PC-9 (cell line): ENCODE data around the gene BRSK1. TPM values are rescaled to one million over a fixed set of nuclear protein-coding genes. Genes with fewer than 3 reads are reported as not detected.

Experiments
- BruUV-seq: library from RNA; stranded (reverse); fragments of 400-500 nt; replicated peaks from 2 replicates; lab custom pipeline; 2021; lab: Mats Ljungman, UMichigan
- CTCF ChIA-PET: fragments of 300-600 bp; sonication (Branson Sonifier 250); formaldehyde crosslinking; loops from one replicate; lab custom pipeline; 2022; ENCODE audit warnings: antibody characterized with exemption; lab: Charles Lee
- POLR2A ChIA-PET: fragments of 300-600 bp; sonication (Branson Sonifier 250); formaldehyde crosslinking; loops from one replicate; lab custom pipeline; 2022; ENCODE audit warnings: antibody characterized with exemption; ENCODE audit not compliant: unreplicated experiment; lab: Charles Lee
- DNase-seq, 2 experiments: peaks; one replicate each; pipeline versions ENCODE4 v3.0.0 to v3.0.0-alpha.2; 2015 to 2022; ENCODE audit warnings: mixed read lengths in 1 of 2
- H2AFZ ChIP-seq: fragments of 200-600 bp; sonication (generic); 2 replicates; pipeline ENCODE4 v1.8.1; 2017; ENCODE audit warnings: antibody characterized with exemption
- H3F3A ChIP-seq: fragments of 200-600 bp; sonication (generic); 2 replicates; pipeline ENCODE4 v1.8.1; 2017; ENCODE audit warnings: antibody characterized with exemption, mild to moderate bottlenecking, low read depth; ENCODE audit not compliant: insufficient read depth
- H3K27ac ChIP-seq: fragments of 200-600 bp; sonication (generic); 2 replicates; pipeline ENCODE4 v1.6.1; 2016; ENCODE audit warnings: mixed run types
- H3K27me3 ChIP-seq: fragments of 200-600 bp; sonication (generic); 2 replicates; pipeline ENCODE4 v1.6.1; 2016; ENCODE audit warnings: low read depth, mixed run types; ENCODE audit not compliant: insufficient read depth
- H3K36me3 ChIP-seq: fragments of 200-600 bp; sonication (generic); 2 replicates; pipeline ENCODE4 v1.6.1; 2016; ENCODE audit warnings: low read depth, mixed run types
- H3K4me1 ChIP-seq: fragments of 200-600 bp; sonication (generic); replicated peaks from 2 replicates; pipeline ENCODE4 v1.6.1; 2016; ENCODE audit warnings: mixed run types; ENCODE audit not compliant: insufficient read depth
- H3K4me2 ChIP-seq: fragments of 200-600 bp; sonication (generic); 2 replicates; pipeline ENCODE4 v1.6.1; 2017; ENCODE audit warnings: mixed run types
- H3K4me3 ChIP-seq: fragments of 200-600 bp; sonication (generic); 2 replicates; pipeline ENCODE4 v1.6.1; 2016; ENCODE audit warnings: mixed run types
- H3K79me2 ChIP-seq: fragments of 200-600 bp; sonication (generic); 2 replicates; pipeline ENCODE4 v1.6.1; 2017; ENCODE audit warnings: low read depth, mixed run types
- H3K9me2 ChIP-seq: fragments of 200-600 bp; sonication (generic); 2 replicates; pipeline ENCODE4 v1.8.1; 2017; ENCODE audit warnings: mild to moderate bottlenecking; ENCODE audit not compliant: insufficient read depth
- H3K9me3 ChIP-seq: fragments of 200-600 bp; sonication (generic); 2 replicates; pipeline ENCODE4 v1.8.1; 2016; ENCODE audit warnings: low read depth; ENCODE audit not compliant: insufficient read depth
- H4K20me1 ChIP-seq: fragments of 200-600 bp; sonication (generic); 2 replicates; pipeline ENCODE4 v1.8.1; 2017; ENCODE audit not compliant: insufficient read depth
- CTCF ChIP-seq: fragments of 200-600 bp; sonication (generic); conservative IDR thresholded peaks from 2 replicates; pipeline ENCODE4 v1.6.1; 2017; ENCODE audit warnings: mixed run types, antibody characterized with exemption, mild to moderate bottlenecking, moderate library complexity
- EZH2 ChIP-seq: fragments of 200-600 bp; sonication (generic); IDR thresholded peaks from 2 replicates; pipeline ENCODE4 v1.8.0; 2017; ENCODE audit warnings: antibody characterized with exemption, low read depth
- intact Hi-C: fragments of 100-400 bp; cut with micrococcal nuclease; formaldehyde crosslinking; loops from one replicate; pipeline ENCODE4 v1.10.0; 2022; ENCODE audit not compliant: unreplicated experiment
- total RNA-seq: library from RNA; stranded (reverse); gene quantifications from 2 replicates; pipeline ENCODE4 v1.2.3, GENCODE V29; 2021

BRSK1 gene
- total RNA-seq, 1 experiment from 2014 or later = 6.5 TPM

GRCh38 chr19:55354698-55355212 is 71.0 kb downstream of the BRSK1 start, which contains the start of gene COX6B2:
Gene COX6B2 (minus strand): TSS chr19:55354719. CDS start chr19:55354521, 198 bp downstream.
- intact Hi-C loops = no loop called here
- H3K9me2 ChIP-seq = no peaks in the 10 kb centered on the region
- H3F3A ChIP-seq = peaks cover 36% of the 10 kb centered on the region
- TF ChIP-seq CTCF (no peak), EZH2 (no peak)
- H3K27ac ChIP-seq = no peak within 1 kb of the TSS
- peak within 1 kb of the TSS; percentile 76 for H2AFZ ChIP-seq
- H3K4me1 ChIP-seq = peaks cover 45% of the 10 kb centered on the region
- no peak for DNase-seq
- peak within 1 kb of the TSS; percentile 72 for H3K4me3 ChIP-seq
- H4K20me1 ChIP-seq = no peaks in the 10 kb centered on the region
- no peaks in the 10 kb centered on the region for H3K9me3 ChIP-seq
- no TSS peak for BruUV-seq
- H3K4me2 ChIP-seq = peak within 1 kb of the TSS; percentile 89
- POLR2A ChIA-PET = no interaction called here
- CTCF ChIA-PET = interaction anchor here (0.6 to 0.7 kb wide), 2 partner anchors 9 to 176 kb away, joined by 3 to 4 read pairs; no protein-coding TSS in a partner anchor
- H3K79me2 ChIP-seq = no peaks in the 10 kb centered on the region
- peaks cover 5% of the 10 kb centered on the region for H3K27me3 ChIP-seq
- H3K36me3 ChIP-seq = no peaks in the 10 kb centered on the region

GRCh38 chr19:55355213-55355821 is 71.5 kb downstream of the BRSK1 start:
- H2AFZ ChIP-seq = no peak overlapping the region
- TF ChIP-seq CTCF (no peak), EZH2 (no peak)
- H3K36me3 ChIP-seq = no peaks in the 10 kb centered on the region
- intact Hi-C loops = no loop called here
- H3F3A ChIP-seq = peaks cover 36% of the 10 kb centered on the region
- H3K27me3 ChIP-seq = peaks cover 5% of the 10 kb centered on the region
- no peaks in the 10 kb centered on the region for H3K9me2 ChIP-seq
- peaks cover 39% of the 10 kb centered on the region for H3K4me1 ChIP-seq
- ChIA-PET POLR2A (no interaction called here), CTCF (interaction anchor here (0.7 kb wide), 2 partner anchors 13 to 177 kb away, joined by 3 to 4 read pairs; no protein-coding TSS in a partner anchor)
- 0 out of 2 replicates have a peak overlapping the region, but pooled peaks have one; percentile 11 for H3K4me2 ChIP-seq
- no peaks in the 10 kb centered on the region for H3K9me3 ChIP-seq
- H3K27ac ChIP-seq = no peak overlapping the region
- no peak for DNase-seq
- H4K20me1 ChIP-seq = no peaks in the 10 kb centered on the region
- H3K79me2 ChIP-seq = no peaks in the 10 kb centered on the region
- no peak overlapping the region for H3K4me3 ChIP-seq
- BruUV-seq = no TSS peak

GRCh38 chr19:55358493-55358892 is 74.7 kb downstream of the BRSK1 start:
- no peak for DNase-seq
- Histone ChIP-seq H3K9me3 (no peaks in the 10 kb centered on the region), H3K27ac (no peak overlapping the region), H3K79me2 (no peaks in the 10 kb centered on the region), H4K20me1 (no peaks in the 10 kb centered on the region), H3K27me3 (peaks cover 5% of the 10 kb centered on the region), H3K4me3 (no peak overlapping the region), H3K4me2 (no peak overlapping the region), H3K9me2 (no peaks in the 10 kb centered on the region), H3K4me1 (peaks cover 9% of the 10 kb centered on the region), H3K36me3 (no peaks in the 10 kb centered on the region), H3F3A (peaks cover 13% of the 10 kb centered on the region), H2AFZ (no peak overlapping the region)
- intact Hi-C loops = no loop called here
- ChIA-PET CTCF (no interaction called here), POLR2A (interaction anchor here (0.5 kb wide), 1 partner anchor 116 kb away, joined by 3 read pairs; no protein-coding TSS in a partner anchor)
- no peak for TF ChIP-seq CTCF
- TF ChIP-seq EZH2 = no peak
- no TSS peak for BruUV-seq
